Measurements from ENCODE around the gene ARHGEF19. TPM values are rescaled to one million over a fixed set of nuclear protein-coding genes. Genes with fewer than 3 reads are reported as not detected.
A peak's percentile ranks its signal among the peaks of the same experiment; 100 is the strongest.

The ARHGEF19 gene
- total RNA-seq, 1 donor: 6.5 TPM

DNA sequence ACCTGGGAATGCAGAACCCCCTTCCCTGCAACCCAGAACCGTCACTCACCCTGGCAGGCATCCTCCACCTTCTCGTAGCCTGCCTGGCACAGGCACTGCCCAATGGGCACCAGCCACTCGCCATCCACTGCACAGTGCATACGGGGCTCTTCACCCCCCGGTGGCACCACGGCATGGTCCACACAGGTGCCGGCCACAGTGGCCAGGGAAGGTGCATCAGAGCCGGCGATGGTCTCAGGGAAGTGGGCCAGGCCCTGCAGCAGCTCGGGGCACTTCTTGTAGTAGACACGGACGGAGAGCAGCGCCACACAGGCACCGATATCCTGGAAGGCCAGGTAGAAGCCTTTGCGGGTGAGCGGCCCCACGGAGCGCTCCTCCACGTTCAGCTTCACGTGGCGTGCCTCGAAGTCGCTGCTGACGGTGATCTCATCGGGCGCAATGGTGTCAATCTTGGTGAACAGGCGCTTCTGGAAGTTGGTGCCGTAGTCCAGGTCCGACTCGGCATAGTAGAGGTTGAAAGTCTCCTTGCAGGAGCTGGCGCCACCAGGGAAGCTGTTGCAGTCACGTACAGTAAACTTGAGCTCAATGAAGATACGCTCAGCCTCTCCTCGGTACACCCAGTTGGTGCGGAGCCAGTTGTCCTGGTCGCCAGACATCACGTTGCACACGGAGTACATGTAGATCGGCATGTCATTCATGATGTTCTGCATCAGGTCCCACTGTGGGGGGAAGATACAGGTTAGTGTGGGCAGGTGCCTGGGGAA lies 63.9 kb downstream of the ARHGEF19 start:
- TF ChIP-seq, protein P1, sequence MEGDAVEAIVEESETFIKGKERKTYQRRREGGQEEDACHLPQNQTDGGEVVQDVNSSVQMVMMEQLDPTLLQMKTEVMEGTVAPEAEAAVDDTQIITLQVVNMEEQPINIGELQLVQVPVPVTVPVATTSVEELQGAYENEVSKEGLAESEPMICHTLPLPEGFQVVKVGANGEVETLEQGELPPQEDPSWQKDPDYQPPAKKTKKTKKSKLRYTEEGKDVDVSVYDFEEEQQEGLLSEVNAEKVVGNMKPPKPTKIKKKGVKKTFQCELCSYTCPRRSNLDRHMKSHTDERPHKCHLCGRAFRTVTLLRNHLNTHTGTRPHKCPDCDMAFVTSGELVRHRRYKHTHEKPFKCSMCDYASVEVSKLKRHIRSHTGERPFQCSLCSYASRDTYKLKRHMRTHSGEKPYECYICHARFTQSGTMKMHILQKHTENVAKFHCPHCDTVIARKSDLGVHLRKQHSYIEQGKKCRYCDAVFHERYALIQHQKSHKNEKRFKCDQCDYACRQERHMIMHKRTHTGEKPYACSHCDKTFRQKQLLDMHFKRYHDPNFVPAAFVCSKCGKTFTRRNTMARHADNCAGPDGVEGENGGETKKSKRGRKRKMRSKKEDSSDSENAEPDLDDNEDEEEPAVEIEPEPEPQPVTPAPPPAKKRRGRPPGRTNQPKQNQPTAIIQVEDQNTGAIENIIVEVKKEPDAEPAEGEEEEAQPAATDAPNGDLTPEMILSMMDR (IDR thresholded peaks at IDR 0.05; ENCODE audit: extremely low read depth, low read depth, low read length): no peak
- no peaks in the 10 kb centered on the region for H3K27me3 ChIP-seq (ENCODE audit: insufficient read depth, low read length)
- H3K4me1 ChIP-seq (ENCODE audit: insufficient read depth, low read length): peaks cover 90% of the 10 kb centered on the region
- H3K36me3 ChIP-seq (ENCODE audit: insufficient read depth, low read length): peaks cover 51% of the 10 kb centered on the region
- peaks cover 85% of the 10 kb centered on the region for H3K79me2 ChIP-seq (ENCODE audit: insufficient read depth, low read length)
- H3K4me3 ChIP-seq (ENCODE audit: insufficient read depth, low read length): no peak overlapping the region
- peak; percentile 41 for DNase-seq (ENCODE audit: insufficient read length, low spot score, missing footprints)
- H3K27ac ChIP-seq (ENCODE audit: low read depth, low read length): no peak overlapping the region
- no peak overlapping the region for H3K4me2 ChIP-seq (ENCODE audit: insufficient read depth, low read length)
- peaks cover 12% of the 10 kb centered on the region for H4K20me1 ChIP-seq (ENCODE audit: insufficient read depth, low read length)
- H3K9me3 ChIP-seq (ENCODE audit: low read depth, low read length): no peaks in the 10 kb centered on the region
- H2AFZ ChIP-seq (ENCODE audit: low read length): no peak overlapping the region

Small RNA genes lying within 50 kb of the gene (small RNA-seq; reads per million reads assigned to genes)
- gene MT1XP1: 0.82 reads per million, percentile 14 among the genes with 10 or more reads in this experiment

Other genes with a start within 250 kb of the ARHGEF19 start
- gene ZBTB17, start 236.6 kb downstream of the ARHGEF19 start, total RNA-seq: 25.0 and 29.7 TPM in 2 replicates
- not detected in 2 replicates for gene SRARP, start 208.4 kb downstream of the ARHGEF19 start, total RNA-seq
- 4.1 and 6.9 TPM in 2 replicates for gene HSPB7, start 194.6 kb downstream of the ARHGEF19 start, total RNA-seq
- not detected in 2 replicates for gene CLCNKA, start 190.6 kb downstream of the ARHGEF19 start, total RNA-seq
- 0.29 and 0.36 TPM in 2 replicates for gene CLCNKB, start 168.9 kb downstream of the ARHGEF19 start, total RNA-seq
- gene FAM131C, start 139.0 kb downstream of the ARHGEF19 start, total RNA-seq: 0.36 TPM in 1 of 2 replicates, not detected in the other
- gene EPHA2, start 56.6 kb downstream of the ARHGEF19 start, total RNA-seq: 13.3 and 21.0 TPM in 2 replicates
- 9.4 and 14.1 TPM in 2 replicates for gene CPLANE2, start 24.5 kb upstream of the ARHGEF19 start, total RNA-seq
- gene FBXO42, start 139.8 kb upstream of the ARHGEF19 start, total RNA-seq: 15.0 and 16.3 TPM in 2 replicates
- 63.6 and 66.2 TPM in 2 replicates for gene SZRD1, start 154.6 kb upstream of the ARHGEF19 start, total RNA-seq
- not detected in 2 replicates for gene SPATA21, start 224.8 kb upstream of the ARHGEF19 start, total RNA-seq
- 76.0 and 76.3 TPM in 2 replicates for gene NECAP2, start 228.1 kb upstream of the ARHGEF19 start, total RNA-seq

Data from osteoblast (primary cell).